DND-41 (cell line): ENCODE data around the gene COLEC12.

Experiments used
- CTCF ChIP-seq: IDR thresholded peaks from 2 replicates; pipeline ENCODE4 v1.5.1; 2012; ENCODE audit warnings: borderline replicate concordance, low read length, moderate library complexity, mild to moderate bottlenecking; ENCODE audit not compliant: poor library complexity, severe bottlenecking; ENCODE audit errors: extremely low read depth
- EZH2 ChIP-seq: IDR thresholded peaks from 3 replicates; pipeline ENCODE4 v1.6.1; 2012; ENCODE audit warnings: borderline replicate concordance, low read depth, mild to moderate bottlenecking, moderate library complexity, low read length, inconsistent platforms; ENCODE audit not compliant: severe bottlenecking

- TF ChIP-seq EZH2 (no peak), CTCF (no peak)
These were observed 106.1 kb downstream of the COLEC12 start for GRCh38 chr18:394262-394986.
